MM.1S (cell line): ENCODE data around the gene CCHCR1.

ENCODE experiments used
- DNase-seq: peaks from one replicate; pipeline ENCODE4 v3.0.0-alpha.2; 2015
- H2AFZ ChIP-seq: fragments of 300-600 bp; sonication (generic); 2 replicates; pipeline ENCODE4 v1.6.0; 2016; ENCODE audit warnings: antibody characterized with exemption, low read length
- H3F3A ChIP-seq: fragments of 300-600 bp; sonication (generic); 2 replicates; pipeline ENCODE4 v1.6.1; 2016; ENCODE audit warnings: mild to moderate bottlenecking, antibody characterized with exemption, low read length, moderate library complexity, mixed read lengths; ENCODE audit not compliant: insufficient read depth
- H3K27ac ChIP-seq: fragments of 300-600 bp; sonication (generic); 2 replicates; pipeline ENCODE4 v1.5.1; 2016; ENCODE audit warnings: mild to moderate bottlenecking, low read length
- H3K27me3 ChIP-seq: fragments of 300-600 bp; sonication (generic); replicated peaks from 2 replicates; pipeline ENCODE4 v1.6.0; 2016; ENCODE audit warnings: low read length; ENCODE audit not compliant: insufficient read depth
- H3K36me3 ChIP-seq: fragments of 300-600 bp; sonication (generic); replicated peaks from 2 replicates; pipeline ENCODE4 v1.6.1; 2016; ENCODE audit warnings: mild to moderate bottlenecking, low read length, mixed read lengths; ENCODE audit not compliant: insufficient read depth
- H3K4me1 ChIP-seq: fragments of 300-600 bp; sonication (generic); 2 replicates; pipeline ENCODE4 v1.6.1; 2016; ENCODE audit warnings: low read length, mixed read lengths
- H3K4me2 ChIP-seq: fragments of 300-600 bp; sonication (generic); 2 replicates; pipeline ENCODE4 v1.6.0; 2016; ENCODE audit warnings: low read depth, low read length
- H3K4me3 ChIP-seq: fragments of 300-600 bp; sonication (generic); 2 replicates; pipeline ENCODE4 v1.5.1; 2016; ENCODE audit warnings: low read length, mixed read lengths
- H3K79me2 ChIP-seq: fragments of 300-600 bp; sonication (generic); 2 replicates; pipeline ENCODE4 v1.6.1; 2016; ENCODE audit warnings: mixed run types, low read length, mixed read lengths
- H3K9ac ChIP-seq: fragments of 300-600 bp; sonication (generic); 2 replicates; pipeline ENCODE4 v1.6.1; 2016; ENCODE audit warnings: low read length, mixed read lengths
- H3K9me2 ChIP-seq: fragments of 300-600 bp; sonication (generic); replicated peaks from 2 replicates; pipeline ENCODE4 v1.6.1; 2016; ENCODE audit warnings: mild to moderate bottlenecking, low read length, mixed read lengths; ENCODE audit not compliant: insufficient read depth
- H3K9me3 ChIP-seq: fragments of 300-600 bp; sonication (generic); replicated peaks from 2 replicates; pipeline ENCODE4 v1.6.1; 2016; ENCODE audit warnings: mild to moderate bottlenecking, low read length, mixed read lengths; ENCODE audit not compliant: insufficient read depth
- H4K20me1 ChIP-seq: fragments of 300-600 bp; sonication (generic); 2 replicates; pipeline ENCODE4 v1.6.1; 2016; ENCODE audit warnings: mild to moderate bottlenecking, low read length, moderate library complexity, mixed read lengths; ENCODE audit not compliant: insufficient read depth
- EZH2 ChIP-seq: fragments of 300-600 bp; sonication (generic); optimal IDR thresholded peaks from 2 replicates; pipeline ENCODE3; 2017; ENCODE audit warnings: low read depth, mild to moderate bottlenecking, antibody characterized with exemption, low read length, mixed read lengths
- EZH2phosphoT487 ChIP-seq: fragments of 300-600 bp; sonication (generic); IDR thresholded peaks from 2 replicates; pipeline ENCODE4 v1.6.1; 2018; ENCODE audit warnings: antibody characterized with exemption, low read length
- TF ChIP-seq, protein P1 (sequence below): fragments of 300-600 bp; sonication (generic); IDR thresholded peaks from 2 replicates; pipeline ENCODE4 v1.5.1; 2016; ENCODE audit warnings: antibody characterized with exemption, low read length, mixed read lengths

CCHCR1 gene

DNA sequence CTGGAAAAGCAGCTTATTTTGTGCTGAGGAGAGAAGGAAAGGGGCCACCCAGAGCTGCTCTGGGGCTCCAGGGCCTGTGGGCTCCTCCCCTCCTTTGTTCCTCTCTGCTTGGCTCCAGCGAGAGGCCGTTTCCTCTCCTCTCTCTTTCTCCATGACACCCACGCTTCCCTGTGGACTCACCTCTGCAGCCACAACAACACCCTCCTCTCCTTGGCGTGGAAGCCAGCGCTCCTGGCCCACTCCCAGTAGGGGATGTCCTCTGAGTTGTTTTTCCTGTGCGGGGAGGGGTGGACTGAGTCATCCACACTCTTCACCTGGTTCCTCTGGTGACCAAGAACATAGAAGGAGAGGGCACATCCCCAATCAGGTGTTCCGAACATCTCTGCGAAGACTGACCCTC is 32.4 kb downstream of the CCHCR1 start:
- TF ChIP-seq EZH2, result no peak
- no peak for TF ChIP-seq EZH2phosphoT487
- TF ChIP-seq, protein P1, sequence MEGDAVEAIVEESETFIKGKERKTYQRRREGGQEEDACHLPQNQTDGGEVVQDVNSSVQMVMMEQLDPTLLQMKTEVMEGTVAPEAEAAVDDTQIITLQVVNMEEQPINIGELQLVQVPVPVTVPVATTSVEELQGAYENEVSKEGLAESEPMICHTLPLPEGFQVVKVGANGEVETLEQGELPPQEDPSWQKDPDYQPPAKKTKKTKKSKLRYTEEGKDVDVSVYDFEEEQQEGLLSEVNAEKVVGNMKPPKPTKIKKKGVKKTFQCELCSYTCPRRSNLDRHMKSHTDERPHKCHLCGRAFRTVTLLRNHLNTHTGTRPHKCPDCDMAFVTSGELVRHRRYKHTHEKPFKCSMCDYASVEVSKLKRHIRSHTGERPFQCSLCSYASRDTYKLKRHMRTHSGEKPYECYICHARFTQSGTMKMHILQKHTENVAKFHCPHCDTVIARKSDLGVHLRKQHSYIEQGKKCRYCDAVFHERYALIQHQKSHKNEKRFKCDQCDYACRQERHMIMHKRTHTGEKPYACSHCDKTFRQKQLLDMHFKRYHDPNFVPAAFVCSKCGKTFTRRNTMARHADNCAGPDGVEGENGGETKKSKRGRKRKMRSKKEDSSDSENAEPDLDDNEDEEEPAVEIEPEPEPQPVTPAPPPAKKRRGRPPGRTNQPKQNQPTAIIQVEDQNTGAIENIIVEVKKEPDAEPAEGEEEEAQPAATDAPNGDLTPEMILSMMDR, result no peak
- Histone ChIP-seq H3K4me3 (no peak overlapping the region), H3K27me3 (peaks cover 33% of the 10 kb centered on the region), H3K4me1 (0 out of 2 replicates have a peak, but pooled peaks cover 3% of the 10 kb centered on the region), H3K4me2 (no peak overlapping the region), H3K9ac (no peak overlapping the region), H4K20me1 (no peaks in the 10 kb centered on the region), H3K79me2 (no peaks in the 10 kb centered on the region), H3K9me3 (no peaks in the 10 kb centered on the region), H2AFZ (no peak overlapping the region), H3K9me2 (no peaks in the 10 kb centered on the region), H3F3A (no peaks in the 10 kb centered on the region), H3K36me3 (no peaks in the 10 kb centered on the region), H3K27ac (no peak overlapping the region)
- DNase-seq, result no peak

- H3K9me2 ChIP-seq, result no peaks in the 10 kb centered on the region
- no peaks in the 10 kb centered on the region for H3F3A ChIP-seq
- no peaks in the 10 kb centered on the region for H3K36me3 ChIP-seq
- no peak overlapping the region for H3K9ac ChIP-seq
- peaks cover 39% of the 10 kb centered on the region for H3K27me3 ChIP-seq
- DNase-seq, result no peak
- H3K9me3 ChIP-seq, result no peaks in the 10 kb centered on the region
- no peak overlapping the region for H3K4me3 ChIP-seq
- no peaks in the 10 kb centered on the region for H4K20me1 ChIP-seq
- no peak overlapping the region for H3K4me2 ChIP-seq
- no peak overlapping the region for H2AFZ ChIP-seq
- TF ChIP-seq EZH2 (no peak), EZH2phosphoT487 (no peak)
- TF ChIP-seq, protein P1, result no peak
- 0 out of 2 replicates have a peak, but pooled peaks cover 3% of the 10 kb centered on the region for H3K4me1 ChIP-seq
- no peaks in the 10 kb centered on the region for H3K79me2 ChIP-seq
- H3K27ac ChIP-seq, result no peak overlapping the region
Observed at GRCh38 chr6:31122791-31123706, 34.6 kb downstream of the CCHCR1 start.

GRCh38 chr6:31121131-31121790 is 36.3 kb downstream of the CCHCR1 start:
- TF ChIP-seq, protein P1, result no peak
- TF ChIP-seq EZH2phosphoT487 (no peak), EZH2 (no peak)
- H3K27ac ChIP-seq, result no peak overlapping the region

More at GRCh38 chr6:31121131-31121790, 36.3 kb downstream of the CCHCR1 start:
- no peak for DNase-seq
- no peaks in the 10 kb centered on the region for H3K36me3 ChIP-seq
- H3K4me1 ChIP-seq, result no peaks in the 10 kb centered on the region
- H3K9me3 ChIP-seq, result no peaks in the 10 kb centered on the region
- H3K79me2 ChIP-seq, result no peaks in the 10 kb centered on the region
- H2AFZ ChIP-seq, result no peak overlapping the region
- no peak overlapping the region for H3K4me2 ChIP-seq
- H3F3A ChIP-seq, result no peaks in the 10 kb centered on the region
- H4K20me1 ChIP-seq, result no peaks in the 10 kb centered on the region
- H3K27me3 ChIP-seq, result peaks cover 57% of the 10 kb centered on the region
- H3K9me2 ChIP-seq, result no peaks in the 10 kb centered on the region
- no peak overlapping the region for H3K9ac ChIP-seq
- H3K4me3 ChIP-seq, result no peak overlapping the region
